HCT116 (cell line): ENCODE data around the gene RANBP17. TPM values are rescaled to one million over a fixed set of nuclear protein-coding genes. Genes with fewer than 3 reads are reported as not detected.

ENCODE experiments used
- ATAC-seq: fragments of 200-7000 bp; cut with Tn5 transposase; 2 replicates; pipeline ENCODE4 v1.9.1; 2020; ENCODE audit warnings: mild to moderate bottlenecking, moderate library complexity
- BruUV-seq: library from RNA; stranded (reverse); fragments of 400-500 nt; replicated peaks from 2 replicates; lab custom pipeline; 2021; lab: Mats Ljungman, UMichigan
- CTCF ChIA-PET: fragments of 300-600 bp; sonication (Branson Sonifier 250); formaldehyde crosslinking; loops from one replicate; lab custom pipeline; 2021; ENCODE audit warnings: antibody characterized with exemption; lab: Charles Lee
- POLR2A ChIA-PET: fragments of 300-600, 350-600 bp; sonication (Branson Sonifier 250); formaldehyde crosslinking; loops from one replicate; lab custom pipeline; 2021; ENCODE audit warnings: antibody characterized with exemption; lab: Charles Lee
- RAD21 ChIA-PET, 2 experiments: fragments of 300-600 bp; sonication (Branson Sonifier 250); formaldehyde crosslinking; loops; one replicate each; lab custom pipeline; 2023; ENCODE audit warnings: low total read pairs in 2 of 2; ENCODE audit not compliant: uncharacterized antibody in 2 of 2, unreplicated experiment in 2 of 2, low non-redundant PET in 1 of 2; lab: Charles Lee
- DNase-seq: peaks from one replicate; pipeline ENCODE4 v3.0.0-alpha.2; 2010; ENCODE audit warnings: low read depth, low spot score
- H2AFZ ChIP-seq: fragments of 200-600 bp; shearing (Covaris generic), sonication (generic); 2 replicates; pipeline ENCODE4 v1.6.1; 2017; ENCODE audit warnings: low read depth, mixed run types, mixed read lengths, antibody characterized with exemption, low read length; ENCODE audit not compliant: poor library complexity, severe bottlenecking
- H3K27ac ChIP-seq: 2 replicates; pipeline ENCODE4 v1.5.1; 2012; ENCODE audit warnings: low read depth, low read length
- H3K27me3 ChIP-seq: fragments of 200-600 bp; sonication (generic); 2 replicates; pipeline ENCODE4 v1.6.1; 2016; ENCODE audit warnings: mixed run types, low read length, mixed read lengths; ENCODE audit not compliant: insufficient read depth
- H3K36me3 ChIP-seq, 2 experiments: fragments of 200-500 bp in 1 of 2; fragments of 200-600 bp in 1 of 2; sonication (Bioruptor generic) in 1 of 2; sonication (generic) in 1 of 2; 2 replicates each; pipeline versions ENCODE4 v1.5.1 to v1.6.1; 2014 to 2016; ENCODE audit warnings: low read length in 2 of 2, inconsistent platforms in 1 of 2, mixed read lengths in 1 of 2, mixed run types in 1 of 2; ENCODE audit not compliant: insufficient read depth in 2 of 2, control insufficient read depth in 1 of 2
- H3K4me1 ChIP-seq, 2 experiments: fragments of 200-600 bp in 1 of 2; sonication (generic) in 1 of 2; 2 replicates each; pipeline versions ENCODE4 v1.5.1 to v1.6.1; 2012 to 2017; ENCODE audit warnings: low read length in 2 of 2, inconsistent platforms in 1 of 2, mild to moderate bottlenecking in 1 of 2, mixed read lengths in 1 of 2, mixed run types in 1 of 2, moderate library complexity in 1 of 2; ENCODE audit not compliant: insufficient read depth in 2 of 2, control insufficient read depth in 1 of 2
- H3K4me2 ChIP-seq: fragments of 200-600 bp; sonication (generic); 2 replicates; pipeline ENCODE4 v1.6.1; 2017; ENCODE audit warnings: mixed run types, low read length, mixed read lengths
- H3K4me3 ChIP-seq, 2 experiments: fragments of 200-600 bp in 1 of 2; sonication (generic) in 1 of 2; replicated peaks in 1 of 2; 2 replicates each; pipeline ENCODE4 v1.5.1; 2011 to 2016; ENCODE audit warnings: low read length in 2 of 2, control low read depth in 1 of 2, low read depth in 1 of 2, mild to moderate bottlenecking in 1 of 2, mixed read lengths in 1 of 2, mixed run types in 1 of 2
- H3K79me2 ChIP-seq: fragments of 200-600 bp; sonication (generic); 2 replicates; pipeline ENCODE4 v1.6.1; 2017; ENCODE audit warnings: mild to moderate bottlenecking, mixed run types, low read length, moderate library complexity, mixed read lengths; ENCODE audit not compliant: insufficient read depth
- H3K9ac ChIP-seq: fragments of 200-600 bp; sonication (generic); 2 replicates; pipeline ENCODE4 v1.6.1; 2016; ENCODE audit warnings: low read length, mixed read lengths
- H3K9me2 ChIP-seq: fragments of 200-600 bp; sonication (generic), shearing (Covaris generic); 2 replicates; pipeline ENCODE4 v1.6.1; 2017; ENCODE audit warnings: mixed run types, mild to moderate bottlenecking, moderate library complexity; ENCODE audit not compliant: insufficient read depth
- H3K9me3 ChIP-seq, 2 experiments: fragments of 200-500 bp in 1 of 2; fragments of 200-600 bp in 1 of 2; sonication (Bioruptor generic) in 1 of 2; sonication (generic) in 1 of 2; 2 replicates each; pipeline ENCODE4 v1.6.1; 2014 to 2017; ENCODE audit warnings: low read length in 2 of 2, mixed read lengths in 2 of 2, inconsistent platforms in 1 of 2, low read depth in 1 of 2, mild to moderate bottlenecking in 1 of 2, mixed run types in 1 of 2, moderate library complexity in 1 of 2; ENCODE audit not compliant: control insufficient read depth in 1 of 2, insufficient read depth in 1 of 2
- H4K20me1 ChIP-seq: fragments of 200-600 bp; sonication (generic), shearing (Covaris generic); 2 replicates; pipeline ENCODE4 v1.6.1; 2017; ENCODE audit warnings: mixed run types, mild to moderate bottlenecking, moderate library complexity; ENCODE audit not compliant: insufficient read depth
- CBX3 ChIP-seq: IDR thresholded peaks from 2 replicates; pipeline ENCODE4 v1.6.1; 2012; ENCODE audit warnings: low read depth
- CTCF ChIP-seq, 3 experiments: fragments of 200-600 bp in 1 of 3; sonication (generic) in 1 of 3; IDR thresholded peaks in 2 of 3; conservative IDR thresholded peaks in 1 of 3; 2 replicates each; pipeline ENCODE4 v1.5.1; 2012 to 2017; ENCODE audit warnings: low read depth in 2 of 3, low read length in 2 of 3, antibody characterized with exemption in 1 of 3, borderline replicate concordance in 1 of 3, control low read depth in 1 of 3, mild to moderate bottlenecking in 1 of 3, mixed read lengths in 1 of 3, mixed run types in 1 of 3, moderate library complexity in 1 of 3; ENCODE audit not compliant: insufficient read depth in 1 of 3
- EGR1 ChIP-seq: IDR thresholded peaks from 2 replicates; pipeline ENCODE4 v1.6.1; 2012; ENCODE audit warnings: low read depth
- ELF1 ChIP-seq: IDR thresholded peaks from 2 replicates; pipeline ENCODE4 v1.6.1; 2012; ENCODE audit warnings: low read depth, borderline replicate concordance
- EZH2 ChIP-seq: fragments of 200-600 bp; sonication (generic); IDR thresholded peaks from 2 replicates; pipeline ENCODE4 v1.6.1; 2017; ENCODE audit warnings: antibody characterized with exemption, mixed run types
- FOSL1 ChIP-seq: IDR thresholded peaks from 2 replicates; pipeline ENCODE4 v1.6.1; 2012; ENCODE audit warnings: low read depth
- JUND ChIP-seq: IDR thresholded peaks from 2 replicates; pipeline ENCODE4 v1.6.1; 2012
- POLR2A ChIP-seq: IDR thresholded peaks from 2 replicates; pipeline ENCODE4 v1.7.0; 2011; ENCODE audit warnings: borderline replicate concordance; ENCODE audit not compliant: insufficient read depth, insufficient read length; ENCODE audit errors: extremely low read depth
- POLR2AphosphoS5 ChIP-seq: IDR thresholded peaks from 2 replicates; pipeline ENCODE4 v1.6.1; 2011; ENCODE audit warnings: mild to moderate bottlenecking, low read depth, low read length, moderate library complexity
- RAD21 ChIP-seq: IDR thresholded peaks from 2 replicates; pipeline ENCODE4 v1.6.1; 2012; ENCODE audit warnings: low read depth, mild to moderate bottlenecking
- SIN3A ChIP-seq: IDR thresholded peaks from 2 replicates; pipeline ENCODE4 v1.6.1; 2012; ENCODE audit warnings: low read depth
- SP1 ChIP-seq: IDR thresholded peaks from 2 replicates; pipeline ENCODE4 v1.6.1; 2012; ENCODE audit warnings: low read depth
- SRF ChIP-seq: IDR thresholded peaks from 2 replicates; pipeline ENCODE4 v1.6.1; 2012; ENCODE audit warnings: low read depth
- TCF7L2 ChIP-seq: IDR thresholded peaks from 2 replicates; pipeline ENCODE4 v1.7.0; 2011; ENCODE audit warnings: borderline replicate concordance, inconsistent platforms; ENCODE audit not compliant: insufficient read depth, insufficient read length; ENCODE audit errors: extremely low read depth
- YY1 ChIP-seq: IDR thresholded peaks from 2 replicates; pipeline ENCODE4 v1.6.1; 2011; ENCODE audit warnings: low read length, low read depth, moderate library complexity, mild to moderate bottlenecking; ENCODE audit not compliant: insufficient replicate concordance; ENCODE audit errors: extremely low read depth
- ZBTB33 ChIP-seq: IDR thresholded peaks from 2 replicates; pipeline ENCODE4 v1.6.1; 2011; ENCODE audit warnings: mild to moderate bottlenecking, low read length, moderate library complexity; ENCODE audit not compliant: insufficient replicate concordance; ENCODE audit errors: extremely low read depth
- ZFX ChIP-seq: fragments of 450-650 bp; IDR thresholded peaks from 2 replicates; pipeline ENCODE4 v1.6.1; 2017
- intact Hi-C: fragments of 100-400 bp; cut with micrococcal nuclease; formaldehyde crosslinking; loops from 2 replicates; pipeline ENCODE4 v1.10.0; 2022
- total RNA-seq: library from RNA; stranded (reverse); gene quantifications from one replicate; pipeline ENCODE4 v1.2.1, GENCODE V29; 2021; ENCODE audit not compliant: unreplicated experiment

RANBP17 gene
- total RNA-seq, 1 experiment from 2014 or later = 18.2 TPM

- RAD21 ChIA-PET = no interaction called here
- H3K9me2 ChIP-seq = no peaks in the 10 kb centered on the region
- H3K79me2 ChIP-seq = no peaks in the 10 kb centered on the region
- POLR2A ChIA-PET = no interaction called here
- BruUV-seq = no TSS peak
- H3K27me3 ChIP-seq = no peaks in the 10 kb centered on the region
- H3K9ac ChIP-seq = no peak overlapping the region
- intact Hi-C loops = no loop called here
- ATAC-seq (no peak), DNase-seq (no peak)
- peaks cover 11 to 15% of the 10 kb centered on the region in 2 experiments for H3K4me1 ChIP-seq
- no peak overlapping the region for H2AFZ ChIP-seq
- H3K4me3 ChIP-seq = no peak overlapping the region
- no peak overlapping the region for H3K4me2 ChIP-seq
- no peaks in the 10 kb centered on the region for H4K20me1 ChIP-seq
- H3K27ac ChIP-seq = no peak overlapping the region
- H3K36me3 ChIP-seq = no peaks in the 10 kb centered on the region
- CTCF ChIA-PET = no interaction called here
- TF ChIP-seq YY1 (no peak), RAD21 (no peak), EGR1 (no peak), CBX3 (no peak)
- TF ChIP-seq, all 23 proteins: peak for 0
- H3K9me3 ChIP-seq = no peaks in the 10 kb centered on the region
Measured at GRCh38 chr5:171299851-171300250, 438.0 kb downstream of the RANBP17 start.

- Histone ChIP-seq H3K27me3 (no peaks in the 10 kb centered on the region), H3K4me1 (peaks cover 8 to 11% of the 10 kb centered on the region in 2 experiments), H3K36me3 (no peaks in the 10 kb centered on the region), H3K9me2 (no peaks in the 10 kb centered on the region), H3K79me2 (no peaks in the 10 kb centered on the region), H3K4me3 (no peak overlapping the region), H2AFZ (no peak overlapping the region), H3K27ac (no peak overlapping the region), H3K9ac (no peak overlapping the region), H3K4me2 (no peak overlapping the region), H3K9me3 (no peaks in the 10 kb centered on the region)
- ChIA-PET RAD21 (no interaction called here), POLR2A (no interaction called here), CTCF (no interaction called here)
- DNase-seq (no peak), ATAC-seq (no peak)
- no TSS peak for BruUV-seq
- no peak for TF ChIP-seq SIN3A
- no peak for TF ChIP-seq POLR2A
- TF ChIP-seq POLR2AphosphoS5 = no peak
- no peak for TF ChIP-seq CTCF (IDR thresholded peaks at IDR 0.05 in 2 of 3, conservative IDR thresholded peaks at IDR 0.05 in 1 of 3; ENCODE audit: borderline replicate concordance in 1 of 3, insufficient read depth in 1 of 3, low read depth in 2 of 3, low read length in 2 of 3)
- no peak for TF ChIP-seq TCF7L2
- TF ChIP-seq JUND = no peak
- no peak for TF ChIP-seq YY1
- no peak for TF ChIP-seq RAD21
- TF ChIP-seq FOSL1 = no peak
- TF ChIP-seq ZFX = no peak
- TF ChIP-seq ELF1 = no peak
- TF ChIP-seq SRF = no peak
- no peak for TF ChIP-seq SP1
- no peak for TF ChIP-seq ZBTB33
- TF ChIP-seq EZH2 = no peak
- TF ChIP-seq, all 23 proteins: peak for 0
- no peaks in the 10 kb centered on the region for H4K20me1 ChIP-seq
- intact Hi-C loops = no loop called here
Measured at GRCh38 chr5:171300358-171300757, 438.5 kb downstream of the RANBP17 start.
